IMR-90 (cell line): ENCODE data around the gene WNK1. TPM values are rescaled to one million over a fixed set of nuclear protein-coding genes. Genes with fewer than 3 reads are reported as not detected.

Experiments used
- ATAC-seq: fragments of 200-7000 bp; cut with Tn5 transposase; 2 replicates; pipeline ENCODE4 v1.9.1; 2020; ENCODE audit warnings: low read depth, mild to moderate bottlenecking, moderate library complexity
- BruUV-seq: library from RNA; stranded (reverse); fragments of 400-500 nt; replicated peaks from 2 replicates; lab custom pipeline; 2021; lab: Mats Ljungman, UMichigan
- CTCF ChIA-PET: fragments of 300-600 bp; formaldehyde crosslinking; extraction: SDS; loops from one replicate; lab custom pipeline; 2021; ENCODE audit warnings: antibody characterized with exemption; lab: Yijun Ruan, JAX
- POLR2A ChIA-PET: fragments of 300-600 bp; sonication (Branson Sonifier 250); formaldehyde crosslinking; loops from one replicate; lab custom pipeline; 2022; ENCODE audit warnings: antibody characterized with exemption; ENCODE audit not compliant: unreplicated experiment; lab: Charles Lee
- DNase-seq: peaks from one replicate; pipeline ENCODE4 v3.0.0; 2013
- H2AFZ ChIP-seq: replicated peaks from 2 replicates; pipeline ENCODE3; 2013; ENCODE audit warnings: low read length, mild to moderate bottlenecking; ENCODE audit not compliant: poor library complexity
- H2AK5ac ChIP-seq: 2 replicates; pipeline ENCODE4 v1.6.1; 2013; ENCODE audit warnings: low read depth, low read length, inconsistent platforms
- H2AK9ac ChIP-seq: replicated peaks from 2 replicates; pipeline ENCODE3; 2013; ENCODE audit warnings: mild to moderate bottlenecking, low read depth, low read length, moderate library complexity; ENCODE audit not compliant: poor library complexity
- H2BK120ac ChIP-seq: 2 replicates; pipeline ENCODE4 v1.6.1; 2013; ENCODE audit warnings: low read depth, low read length, inconsistent platforms
- H2BK15ac ChIP-seq: 3 replicates; pipeline ENCODE4 v1.6.1; 2013; ENCODE audit warnings: low read depth, low read length, inconsistent platforms
- H2BK20ac ChIP-seq: 2 replicates; pipeline ENCODE4 v1.6.1; 2013; ENCODE audit warnings: low read depth, mild to moderate bottlenecking, inconsistent platforms, low read length, moderate library complexity
- H2BK5ac ChIP-seq: 2 replicates; pipeline ENCODE4 v1.6.1; 2013; ENCODE audit warnings: mild to moderate bottlenecking, low read depth, low read length, inconsistent platforms; ENCODE audit not compliant: poor library complexity, severe bottlenecking
- H3K14ac ChIP-seq: replicated peaks from 2 replicates; pipeline ENCODE4 v1.6.1; 2013; ENCODE audit warnings: low read depth, low read length, inconsistent platforms
- H3K18ac ChIP-seq: 2 replicates; pipeline ENCODE4 v1.6.1; 2013; ENCODE audit warnings: low read depth, low read length, control low read depth
- H3K23ac ChIP-seq: 2 replicates; pipeline ENCODE4 v1.6.1; 2013; ENCODE audit warnings: low read depth, low read length, inconsistent platforms
- H3K27ac ChIP-seq: 2 replicates; pipeline ENCODE4 v1.5.1; 2013; ENCODE audit warnings: mild to moderate bottlenecking, control low read depth, low read length; ENCODE audit not compliant: insufficient read depth
- H3K27me3 ChIP-seq: 2 replicates; pipeline ENCODE4 v1.6.1; 2013; ENCODE audit warnings: low read length; ENCODE audit not compliant: control insufficient read depth, insufficient read depth
- H3K36me3 ChIP-seq: 2 replicates; pipeline ENCODE4 v1.6.1; 2013; ENCODE audit warnings: low read length, mixed read lengths; ENCODE audit not compliant: control insufficient read depth, insufficient read depth
- H3K4ac ChIP-seq: 2 replicates; pipeline ENCODE4 v1.6.1; 2013; ENCODE audit warnings: low read depth, low read length, inconsistent platforms
- H3K4me1 ChIP-seq: 2 replicates; pipeline ENCODE4 v1.6.1; 2013; ENCODE audit warnings: low read length, mixed read lengths; ENCODE audit not compliant: control insufficient read depth, insufficient read depth
- H3K4me2 ChIP-seq: 2 replicates; pipeline ENCODE4 v1.6.1; 2013; ENCODE audit warnings: low read depth, mild to moderate bottlenecking, control low read depth, low read length, moderate library complexity
- H3K4me3 ChIP-seq: 2 replicates; pipeline ENCODE4 v1.5.1; 2013; ENCODE audit warnings: low read depth, mild to moderate bottlenecking, control low read depth, low read length, moderate library complexity; ENCODE audit not compliant: insufficient read depth
- H3K56ac ChIP-seq: 2 replicates; pipeline ENCODE4 v1.6.1; 2013; ENCODE audit warnings: low read length, inconsistent platforms; ENCODE audit not compliant: insufficient read depth; ENCODE audit errors: extremely low read depth
- H3K79me1 ChIP-seq, 2 experiments: 2 replicates each; pipeline ENCODE4 v1.6.1; 2013; ENCODE audit warnings: low read length in 2 of 2, inconsistent platforms in 1 of 2, low read depth in 1 of 2
- H3K9ac ChIP-seq: 2 replicates; pipeline ENCODE4 v1.6.1; 2013; ENCODE audit warnings: low read depth, low read length, control low read depth
- H3K9me1 ChIP-seq: 2 replicates; pipeline ENCODE4 v1.6.1; 2013; ENCODE audit warnings: low read length, inconsistent platforms; ENCODE audit not compliant: insufficient read depth
- H3K9me3 ChIP-seq: 2 replicates; pipeline ENCODE4 v1.6.1; 2013; ENCODE audit warnings: low read length; ENCODE audit not compliant: control insufficient read depth, insufficient read depth
- H4K20me1 ChIP-seq: 2 replicates; pipeline ENCODE4 v1.6.1; 2013; ENCODE audit warnings: low read length, inconsistent platforms; ENCODE audit not compliant: insufficient read depth
- H4K5ac ChIP-seq: 2 replicates; pipeline ENCODE4 v1.6.1; 2013; ENCODE audit warnings: mild to moderate bottlenecking, low read depth, low read length, control low read depth
- H4K8ac ChIP-seq, 2 experiments: 2 replicates each; pipeline ENCODE4 v1.6.1; 2013; ENCODE audit warnings: low read depth in 2 of 2, low read length in 2 of 2, control low read depth in 1 of 2, inconsistent platforms in 1 of 2
- H4K91ac ChIP-seq: 2 replicates; pipeline ENCODE4 v1.6.1; 2013; ENCODE audit warnings: low read depth, low read length, inconsistent platforms; ENCODE audit not compliant: insufficient read depth
- BHLHE40 ChIP-seq: fragments of 150-350 bp; IDR thresholded peaks from 2 replicates; pipeline ENCODE4 v1.6.1; 2016; ENCODE audit warnings: mild to moderate bottlenecking, low read depth, low read length
- CEBPB ChIP-seq: IDR thresholded peaks from 2 replicates; pipeline ENCODE4 v1.6.1; 2012; ENCODE audit warnings: low read depth, low read length, improper control_type of control experiment
- CHD1 ChIP-seq: IDR thresholded peaks from 2 replicates; pipeline ENCODE4 v1.6.1; 2012; ENCODE audit warnings: low read depth, low read length, improper control_type of control experiment
- CTCF ChIP-seq: conservative IDR thresholded peaks from 2 replicates; pipeline ENCODE4 v1.5.1; 2012; ENCODE audit warnings: mild to moderate bottlenecking, low read depth, low read length, improper control_type of control experiment
- ELK1 ChIP-seq: fragments of 150-350 bp; IDR thresholded peaks from 2 replicates; pipeline ENCODE4 v1.6.1; 2016; ENCODE audit warnings: low read depth, mild to moderate bottlenecking, low read length, moderate library complexity, borderline replicate concordance
- FOS ChIP-seq: fragments of 150-350 bp; IDR thresholded peaks from 2 replicates; pipeline ENCODE4 v1.6.1; 2016; ENCODE audit warnings: low read depth, low read length
- MAFK ChIP-seq: IDR thresholded peaks from 2 replicates; pipeline ENCODE4 v1.6.1; 2012; ENCODE audit warnings: low read depth, low read length, improper control_type of control experiment
- MXI1 ChIP-seq: IDR thresholded peaks from 2 replicates; pipeline ENCODE4 v1.6.1; 2012; ENCODE audit warnings: low read depth, mild to moderate bottlenecking, low read length, moderate library complexity, borderline replicate concordance
- POLR2A ChIP-seq: IDR thresholded peaks from 2 replicates; pipeline ENCODE4 v1.6.1; 2012; ENCODE audit warnings: mild to moderate bottlenecking, low read depth, low read length
- RAD21 ChIP-seq: IDR thresholded peaks from 2 replicates; pipeline ENCODE4 v1.6.1; 2012; ENCODE audit warnings: low read length, improper control_type of control experiment
- RCOR1 ChIP-seq: IDR thresholded peaks from 2 replicates; pipeline ENCODE4 v1.6.1; 2012; ENCODE audit warnings: mild to moderate bottlenecking, low read length, improper control_type of control experiment; ENCODE audit not compliant: insufficient replicate concordance
- RFX5 ChIP-seq: IDR thresholded peaks from 2 replicates; pipeline ENCODE4 v1.8.0; 2012; ENCODE audit warnings: low read depth, mild to moderate bottlenecking, low read length, moderate library complexity
- SMC3 ChIP-seq: fragments of 150-350 bp; IDR thresholded peaks from 2 replicates; pipeline ENCODE4 v1.6.1; 2016; ENCODE audit warnings: low read depth, mild to moderate bottlenecking, antibody characterized with exemption, low read length, moderate library complexity
- USF2 ChIP-seq: fragments of 150-350 bp; IDR thresholded peaks from 2 replicates; pipeline ENCODE4 v1.6.1; 2017; ENCODE audit warnings: mild to moderate bottlenecking, antibody characterized with exemption, low read length, low read depth
- WGBS, 2 experiments: methylation state at CpG; one replicate each; pipeline versions ENCODE4 v1.1.5 to v1.1.7; 2013; ENCODE audit warnings: missing lambda C conversion rate in 2 of 2; ENCODE audit not compliant: insufficient read length in 1 of 2; ENCODE audit errors: extremely low coverage in 2 of 2; 5-methylcytosine and 5-hydroxymethylcytosine counted together
- dilution Hi-C: fragments of 300-500 bp; cut with HindIII; formaldehyde crosslinking; loops from one replicate; pipeline ENCODE4 v1.14.3; 2018; ENCODE audit warnings: low sequenced_read_pairs; ENCODE audit not compliant: unreplicated experiment
- in situ Hi-C: fragments of 300-500 bp; cut with MboI; formaldehyde crosslinking; loops from 3 replicates; pipeline ENCODE4 v1.14.3; 2019; ENCODE audit warnings: low sequenced_read_pairs, inconsistent platforms, mixed read lengths
- intact Hi-C: fragments of 100-400 bp; cut with micrococcal nuclease; formaldehyde crosslinking; loops from 2 replicates; pipeline ENCODE4 v1.10.0; 2022
- polyA plus RNA-seq, 3 experiments: library from polyadenylated mRNA; depleted of rRNA; stranded (reverse); fragments of >200 nt; gene quantifications; 2 replicates each; pipeline ENCODE4 v1.2.3, GENCODE V29; 2012; ENCODE audit warnings: low replicate concordance in 1 of 3
- total RNA-seq: library from RNA; depleted of rRNA; stranded (reverse); fragments of >200 nt; gene quantifications from 2 replicates; pipeline ENCODE4 v1.2.3, GENCODE V29; 2012

Gene WNK1
- total and polyA plus RNA-seq, 2 of the 4 experiments (the other 2 are of a cell fraction): 36.9 to 42.8 TPM

GRCh38 chr12:759628-760027, 7.2 kb downstream of the WNK1 start (continued):
- TF ChIP-seq CHD1 (no peak), BHLHE40 (no peak), RCOR1 (no peak), FOS (no peak)

- peaks cover 57% of the 10 kb centered on the region for H4K20me1 ChIP-seq
- H3K14ac ChIP-seq: no peak overlapping the region
- POLR2A ChIA-PET: no interaction called here
- H3K27ac ChIP-seq: no peak overlapping the region
- H2AFZ ChIP-seq: no peak overlapping the region
- DNase-seq (no peak), ATAC-seq (peak; percentile 35; the same call in 1 of the 2 replicates)
- H3K56ac ChIP-seq: no peak overlapping the region
- H2BK5ac ChIP-seq: no peak overlapping the region
- H2AK5ac ChIP-seq: no peak overlapping the region
- H3K18ac ChIP-seq: no peak overlapping the region
- H3K4me1 ChIP-seq: 0 out of 2 replicates have a peak, but pooled peaks cover 2% of the 10 kb centered on the region
- no peak overlapping the region for H2BK20ac ChIP-seq
- H2BK120ac ChIP-seq: no peak overlapping the region
- peaks cover 2% of the 10 kb centered on the region; the same call in 1 of the 2 replicates for H3K36me3 ChIP-seq
- H4K5ac ChIP-seq: no peak overlapping the region
- CTCF ChIA-PET: interaction anchor here (0.6 to 1.3 kb wide), 3 partner anchors 9 to 74 kb away, joined by 3 to 7 read pairs (median 3); no protein-coding TSS in a partner anchor
- H3K23ac ChIP-seq: no peak overlapping the region
- no peak overlapping the region for H4K91ac ChIP-seq
- intact Hi-C loops (no loop called here), in situ Hi-C loops (no loop called here), dilution Hi-C loops (no loop called here)
- no TSS peak for BruUV-seq
- H3K4me2 ChIP-seq: 0 out of 2 replicates have a peak overlapping the region, but pooled peaks have one; percentile 37
- H3K27me3 ChIP-seq: no peaks in the 10 kb centered on the region
- peaks cover 8 to 48% of the 10 kb centered on the region in 2 experiments for H3K79me1 ChIP-seq
- no peak overlapping the region for H2AK9ac ChIP-seq
- no peaks in the 10 kb centered on the region for H3K9me3 ChIP-seq
- H4K8ac ChIP-seq: no peak overlapping the region
- H3K9me1 ChIP-seq: peaks cover 10% of the 10 kb centered on the region
- no peak overlapping the region for H3K4me3 ChIP-seq
- no peak overlapping the region for H3K4ac ChIP-seq
- no peak overlapping the region for H2BK15ac ChIP-seq
- no CpG with 5 or more reads among the region's 1 CpG for WGBS, 2 experiments
- no peak overlapping the region for H3K9ac ChIP-seq
- no peak for TF ChIP-seq FOS
- TF ChIP-seq RCOR1: no peak
- no peak for TF ChIP-seq CEBPB
- TF ChIP-seq BHLHE40: no peak
- no peak for TF ChIP-seq ELK1
- TF ChIP-seq CHD1: no peak
- no peak for TF ChIP-seq MAFK
- no peak for TF ChIP-seq USF2
- no peak for TF ChIP-seq RAD21
- no peak for TF ChIP-seq CTCF
- no peak for TF ChIP-seq SMC3
- no peak for TF ChIP-seq MXI1
- TF ChIP-seq POLR2A: no peak
- no peak for TF ChIP-seq RFX5
These were observed 8.9 kb downstream of the WNK1 start for GRCh38 chr12:761256-761655.
